NCI-H2081 (cell line): Measurements from ENCODE around the gene RNASE1.

Experiments used
- DNase-seq, 2 experiments: peaks; one replicate each; lab custom pipeline; 2025; lab: John Stamatoyannopoulos, UW

RNASE1 gene

GRCh38 chr14:20807304-20808161, 4.9 kb upstream of the RNASE1 start:
- DNase-seq = no peak

GRCh38 chr14:20805485-20805884, 2.8 kb upstream of the RNASE1 start:
- DNase-seq = no peak

- no peak for DNase-seq
Measured at GRCh38 chr14:20803223-20803622, 579 bp upstream of the RNASE1 start.

- DNase-seq = no peak
Measured at GRCh38 chr14:20801726-20802125, 918 bp downstream of the RNASE1 start.

GRCh38 chr14:20799892-20800544, 2.6 kb downstream of the RNASE1 start:
- no peak for DNase-seq

- DNase-seq = no peak
Measured at GRCh38 chr14:20799456-20799891, 3.2 kb downstream of the RNASE1 start.

GRCh38 chr14:20798932-20799331, 3.7 kb downstream of the RNASE1 start:
- no peak for DNase-seq

- no peak for DNase-seq
Measured at GRCh38 chr14:20798318-20798717, 4.3 kb downstream of the RNASE1 start.

GRCh38 chr14:20797164-20797563, 5.5 kb downstream of the RNASE1 start:
- no peak for DNase-seq

- no peak for DNase-seq
Measured at GRCh38 chr14:20794644-20795369, 7.8 kb downstream of the RNASE1 start.

- no peak for DNase-seq
Measured at GRCh38 chr14:20792556-20792955, 10.1 kb downstream of the RNASE1 start.

- no peak for DNase-seq
Measured at GRCh38 chr14:20791597-20791996, 11.0 kb downstream of the RNASE1 start.

GRCh38 chr14:20791187-20791586, 11.5 kb downstream of the RNASE1 start:
- DNase-seq = no peak

GRCh38 chr14:20790464-20791116, 12.1 kb downstream of the RNASE1 start:
- no peak for DNase-seq

- no peak for DNase-seq
Measured at GRCh38 chr14:20789230-20789813, 13.3 kb downstream of the RNASE1 start.

GRCh38 chr14:20787025-20787424, 15.6 kb downstream of the RNASE1 start:
- DNase-seq = no peak

GRCh38 chr14:20782280-20782890, 20.3 kb downstream of the RNASE1 start:
- DNase-seq = no peak

- DNase-seq = no peak
Measured at GRCh38 chr14:20781803-20782202, 20.8 kb downstream of the RNASE1 start.

GRCh38 chr14:20775901-20776300, 26.7 kb downstream of the RNASE1 start:
- DNase-seq = no peak

- DNase-seq = no peak
Measured at GRCh38 chr14:20775043-20775442, 27.6 kb downstream of the RNASE1 start.

- DNase-seq = no peak
Measured at GRCh38 chr14:20774258-20774824, 28.3 kb downstream of the RNASE1 start.
